Measurements from ENCODE around the gene UTP11. TPM values are rescaled to one million over a fixed set of nuclear protein-coding genes. Genes with fewer than 3 reads are reported as not detected.

The UTP11 gene
- total RNA-seq, 1 donor from 2014 or later = 55.9 TPM

DNA sequence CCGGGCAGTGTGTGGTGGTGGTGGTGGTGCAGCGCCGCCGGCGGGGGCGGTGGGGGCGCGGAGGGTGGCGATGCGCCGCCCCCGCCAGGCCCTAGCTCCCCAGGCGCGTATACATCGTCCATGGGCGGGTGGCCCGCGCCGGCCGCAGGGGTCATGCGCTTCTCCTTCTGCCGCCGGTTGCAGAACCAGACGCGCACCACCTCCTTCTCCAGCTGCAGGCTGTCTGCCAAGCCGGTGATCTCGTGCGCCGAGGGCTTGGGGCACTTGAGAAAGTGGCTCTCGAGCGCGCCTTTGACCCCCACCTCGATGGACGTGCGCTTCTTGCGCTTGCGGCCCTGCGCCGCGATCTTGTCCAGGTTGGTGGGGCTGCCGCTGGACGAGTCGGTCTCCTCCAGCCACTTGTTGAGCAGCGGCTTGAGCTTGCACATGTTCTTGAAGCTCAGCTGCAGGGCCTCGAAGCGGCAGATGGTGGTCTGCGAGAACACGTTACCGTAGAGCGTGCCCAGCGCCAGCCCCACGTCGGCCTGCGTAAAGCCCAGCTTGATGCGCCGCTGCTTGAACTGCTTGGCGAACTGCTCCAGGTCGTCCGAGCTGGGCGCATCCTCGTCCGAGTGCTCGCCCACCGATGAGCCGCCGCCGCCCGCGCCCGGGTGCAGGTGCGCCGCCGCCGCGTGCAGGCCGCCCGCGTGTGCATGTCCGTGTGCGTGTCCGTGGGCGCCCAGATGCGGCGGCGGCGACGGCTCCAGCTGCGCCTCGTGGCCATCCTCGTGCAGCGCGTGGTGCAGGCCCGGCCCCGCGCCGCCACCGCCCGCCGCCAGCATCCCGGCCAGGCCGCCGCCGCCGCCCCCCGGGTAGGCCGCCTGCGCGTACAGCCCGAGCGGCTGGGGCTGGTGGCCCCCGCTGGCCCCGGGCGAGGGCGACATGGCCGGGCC lies 33.1 kb downstream of the UTP11 start:
- no peak for DNase-seq (ENCODE audit: low read depth, low spot score)

DNA sequence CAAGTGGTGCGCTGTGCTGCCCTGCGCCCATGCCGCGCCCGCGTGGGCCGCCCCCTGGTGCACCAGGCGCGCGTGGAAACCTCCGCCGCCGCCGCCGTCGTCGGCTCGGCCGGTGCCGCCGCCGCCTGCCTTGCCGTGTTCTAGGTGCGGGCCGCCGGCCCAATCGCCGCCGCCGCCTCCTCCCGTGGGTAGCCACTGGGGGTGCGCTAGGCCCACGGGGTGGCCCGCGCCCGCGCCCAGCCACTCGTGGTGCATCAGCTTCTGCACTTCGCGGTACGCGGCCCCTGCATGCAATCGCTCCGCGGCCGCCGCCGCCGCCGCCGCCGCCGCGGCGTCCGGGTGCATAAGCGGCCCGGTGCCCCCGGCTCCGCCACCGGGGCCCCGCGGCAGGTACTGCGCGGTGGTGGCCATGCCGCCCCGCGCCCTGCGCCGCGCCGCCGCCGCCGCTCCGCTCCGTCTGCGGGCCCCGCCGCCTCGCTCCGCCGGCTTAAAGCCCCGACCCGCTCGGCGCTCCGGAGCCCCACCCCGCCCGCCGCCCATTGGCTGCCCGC lies 33.9 kb downstream of the UTP11 start, which contains the start of gene POU3F1:
TSS of gene POU3F1 (minus strand) at position 461 of the 551 bp plus-strand sequence. CDS start at position 411, 50 bp downstream.
- no peak for DNase-seq (ENCODE audit: low read depth, low spot score)

DNA sequence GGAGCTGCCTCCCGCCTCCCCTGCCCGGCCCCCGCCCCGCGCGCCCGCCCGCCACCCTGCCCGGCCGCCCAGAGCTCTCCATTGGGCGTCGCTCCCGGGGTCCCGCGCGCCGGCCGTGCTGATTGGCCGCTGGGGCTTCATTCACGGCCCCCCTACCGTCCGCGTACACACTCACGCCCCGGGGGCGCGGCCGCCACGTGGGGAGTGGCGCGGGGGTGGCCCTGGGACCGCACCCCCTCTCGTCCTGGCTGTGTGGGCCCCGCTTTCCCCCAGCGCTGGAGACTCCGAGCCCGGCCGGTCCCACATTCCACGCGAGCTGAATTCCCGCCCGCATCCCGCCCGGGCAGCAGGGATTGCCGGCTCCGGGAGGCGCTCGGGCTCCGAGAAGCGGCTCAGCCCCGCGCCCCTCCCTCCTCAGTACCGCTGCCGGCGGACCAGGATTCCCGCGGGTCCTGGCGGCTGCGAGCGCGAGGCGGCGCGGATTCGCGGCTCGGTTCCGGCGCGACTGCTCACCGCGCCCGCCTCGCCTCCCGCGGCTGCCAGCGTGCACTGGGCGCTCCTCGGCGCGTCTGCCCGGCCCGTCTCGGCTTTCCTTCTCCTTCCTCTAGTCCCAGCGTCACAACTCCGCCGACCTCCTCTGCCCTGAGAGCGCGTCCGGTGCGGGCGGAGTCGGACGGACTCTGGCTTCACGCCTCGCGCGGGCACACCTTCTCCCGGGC lies 34.5 kb downstream of the UTP11 start:
- DNase-seq (ENCODE audit: low read depth, low spot score) = peak; percentile 26

- no peak for DNase-seq (ENCODE audit: low read depth, low spot score)
Observed at GRCh38 chr1:38047603-38048141, 35.1 kb downstream of the UTP11 start.

DNA sequence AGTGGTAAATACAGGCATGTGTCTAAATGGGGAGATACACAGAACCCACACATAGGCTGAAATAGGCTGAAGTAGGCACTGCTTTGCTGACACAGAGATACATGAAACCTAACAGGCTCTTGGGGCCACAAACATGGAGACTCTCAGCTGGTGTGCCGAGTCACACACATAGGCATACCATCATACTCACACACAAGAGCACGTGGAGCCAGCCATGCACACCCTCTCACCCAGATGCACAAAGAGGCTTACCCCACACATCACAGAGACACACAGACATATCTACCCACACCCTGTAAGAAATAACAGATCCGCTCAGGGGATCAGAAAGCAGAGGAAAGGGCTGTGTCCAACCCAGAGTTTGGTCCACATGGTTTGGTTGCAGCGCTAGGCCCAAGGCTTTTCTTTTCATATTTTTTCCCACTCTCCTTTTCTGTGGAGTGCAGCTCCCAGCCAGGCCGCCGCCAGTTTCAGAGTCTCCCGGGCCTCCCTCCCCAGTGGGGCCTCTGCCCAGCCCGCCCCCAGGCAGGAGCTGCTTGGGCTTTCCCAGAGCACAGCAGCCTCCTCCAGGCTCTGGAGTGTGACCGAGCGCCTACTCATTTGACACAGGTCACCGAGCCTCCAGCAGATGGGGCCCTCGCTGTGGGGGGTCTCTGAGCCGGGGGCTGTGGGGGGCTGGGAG lies 38.0 kb downstream of the UTP11 start:
- DNase-seq (ENCODE audit: low read depth, low spot score) = no peak

GRCh38 chr1:38051079-38051543 lies 38.6 kb downstream of the UTP11 start:
- DNase-seq (ENCODE audit: low read depth, low spot score) = no peak

DNA sequence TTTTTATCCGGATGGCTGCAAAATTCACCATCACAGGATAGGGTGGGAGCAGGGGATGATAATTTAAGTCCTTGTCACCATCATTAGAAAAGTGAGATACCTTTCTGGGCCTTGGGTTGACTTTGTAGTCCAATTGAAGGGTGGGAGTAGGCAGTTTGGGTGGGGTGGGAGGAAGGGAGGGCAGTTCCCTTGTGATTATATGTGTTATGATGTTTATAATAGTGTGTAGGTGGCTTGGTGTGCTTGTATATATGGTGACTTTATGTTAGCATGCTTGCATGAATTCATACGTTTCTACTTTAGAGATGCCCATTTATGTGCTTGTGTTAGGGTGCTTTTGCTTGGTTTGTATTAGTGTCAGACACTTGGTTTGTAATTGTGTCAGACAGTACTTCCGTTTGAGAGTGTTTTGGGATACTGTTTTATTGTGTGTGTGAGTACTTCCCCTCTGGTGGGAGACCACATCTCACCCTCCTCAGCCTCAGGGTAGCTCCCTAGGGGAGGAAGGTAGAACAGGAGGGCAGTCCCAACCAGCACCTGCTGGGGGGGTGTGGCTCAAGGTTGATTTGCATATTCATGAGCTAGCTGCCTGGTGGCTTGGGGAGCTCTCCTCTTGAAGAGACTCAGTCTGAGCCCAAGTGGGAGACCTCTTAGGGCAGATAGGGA lies 40.3 kb downstream of the UTP11 start:
- DNase-seq (ENCODE audit: low read depth, low spot score) = no peak

- no peak for DNase-seq (ENCODE audit: low read depth, low spot score)
Observed at GRCh38 chr1:38053416-38054091, 41.0 kb downstream of the UTP11 start.

DNA sequence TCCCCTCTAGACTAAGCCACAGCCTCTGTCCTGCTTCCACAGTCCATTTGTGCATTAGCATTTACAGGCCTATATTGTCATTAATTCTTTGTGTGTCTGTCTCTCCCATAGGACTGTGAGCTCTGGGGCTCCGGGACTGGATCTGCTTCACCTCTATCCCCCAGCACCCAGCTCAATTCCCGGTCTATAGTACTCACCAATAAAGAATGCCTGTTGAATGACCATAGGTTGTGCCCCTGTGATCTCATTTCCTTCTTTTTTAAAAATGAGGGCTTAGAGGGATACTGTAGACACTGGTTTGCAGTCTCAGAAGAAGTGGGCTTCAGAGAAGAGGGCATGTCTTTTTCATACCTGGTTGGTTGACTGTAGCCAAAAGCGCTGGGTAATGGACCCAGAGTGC lies 42.9 kb downstream of the UTP11 start:
- DNase-seq (ENCODE audit: low read depth, low spot score) = no peak

DNA sequence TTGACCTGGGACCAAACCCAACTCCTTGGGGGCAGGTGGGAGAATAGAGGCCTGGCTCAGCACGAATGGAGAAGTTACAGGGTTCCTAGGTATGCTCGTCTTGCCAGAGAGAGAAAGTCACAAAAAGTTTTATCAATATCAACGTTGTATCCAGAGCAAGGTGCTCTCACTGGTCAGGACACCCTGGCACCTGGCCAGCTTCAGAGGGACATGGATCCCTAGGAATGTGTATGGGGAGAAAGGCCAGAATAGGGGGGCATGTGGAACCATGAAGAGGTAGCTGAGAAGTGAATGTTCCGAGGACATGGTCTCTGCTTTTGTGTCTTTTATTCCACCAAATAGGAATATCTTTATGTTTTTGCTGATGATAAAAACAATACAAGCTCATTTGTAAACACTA lies 43.4 kb downstream of the UTP11 start:
- DNase-seq (ENCODE audit: low read depth, low spot score) = no peak

GRCh38 chr1:38059635-38060250 lies 47.2 kb downstream of the UTP11 start:
- no peak for DNase-seq (ENCODE audit: low read depth, low spot score)

- DNase-seq (ENCODE audit: low read depth, low spot score) = no peak
Observed at GRCh38 chr1:38060498-38060897, 48.0 kb downstream of the UTP11 start.

DNA sequence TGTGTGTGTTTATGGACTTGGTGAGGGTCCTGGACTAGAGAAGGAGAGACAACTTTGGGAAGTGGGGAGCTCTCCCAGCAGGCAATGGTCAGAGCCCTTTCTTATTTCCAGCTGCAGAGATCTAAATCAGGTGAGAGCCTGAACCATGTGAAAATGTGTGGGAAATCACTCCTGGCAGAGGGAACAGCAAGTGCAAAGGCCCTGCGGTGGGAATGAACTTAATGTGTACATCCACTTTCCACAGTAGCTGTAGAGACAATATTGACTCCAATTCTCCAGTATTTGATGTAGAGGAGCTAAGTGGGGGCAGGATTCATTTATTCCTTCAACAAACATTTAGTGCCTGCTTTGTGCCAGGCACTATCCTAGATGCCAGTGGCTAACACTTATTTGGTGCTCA lies 48.8 kb downstream of the UTP11 start:
- no peak for DNase-seq (ENCODE audit: low read depth, low spot score)

- no peak for DNase-seq (ENCODE audit: low read depth, low spot score)
Observed at GRCh38 chr1:38061883-38062328, 49.4 kb downstream of the UTP11 start.

DNA sequence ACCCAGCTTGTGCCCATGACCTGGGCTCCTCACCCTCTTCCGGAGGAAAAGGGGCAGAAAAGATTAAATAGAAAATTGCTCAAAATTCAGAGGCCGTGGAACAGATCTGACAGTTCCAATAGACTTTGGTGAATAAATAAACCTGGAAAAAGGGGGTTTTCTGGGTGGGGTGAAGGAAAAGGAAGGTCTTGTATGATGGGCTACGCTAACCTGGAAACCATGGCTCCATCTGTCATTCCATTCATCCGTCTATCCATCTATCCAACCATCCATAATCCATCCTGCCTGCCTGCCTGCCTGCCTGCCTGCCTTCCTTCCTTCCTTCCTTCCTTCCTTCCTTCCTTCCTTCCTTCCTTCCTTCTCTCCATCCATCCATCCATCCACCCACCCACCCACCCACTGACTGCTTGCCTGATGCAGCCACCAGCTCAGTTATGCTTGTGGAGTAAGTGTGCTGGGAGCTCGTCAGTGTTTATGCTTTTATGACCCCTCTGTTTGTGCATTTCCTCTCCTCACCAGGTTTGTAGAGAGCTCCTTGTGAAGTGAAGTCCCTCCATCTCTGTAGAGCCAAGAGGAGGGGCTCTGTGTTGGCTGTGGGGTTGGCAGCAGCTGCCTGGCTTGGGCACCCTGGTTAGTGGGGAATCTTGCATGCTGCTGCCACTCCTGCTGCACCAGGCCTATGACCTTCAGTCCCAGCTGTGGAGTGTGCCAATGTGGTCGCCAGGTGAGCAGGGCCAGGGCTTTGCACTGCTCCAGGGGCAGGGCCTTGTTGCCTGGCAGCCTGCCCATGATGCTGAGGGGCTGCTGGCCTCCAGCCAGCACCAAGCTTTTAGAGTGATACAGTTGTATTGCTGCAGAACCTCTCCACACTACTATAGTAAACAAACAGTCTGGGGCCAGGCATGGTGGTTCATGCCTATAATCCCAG lies 50.1 kb downstream of the UTP11 start:
- no peak for DNase-seq (ENCODE audit: low read depth, low spot score)

GRCh38 chr1:38063616-38064015 lies 51.1 kb downstream of the UTP11 start:
- no peak for DNase-seq (ENCODE audit: low read depth, low spot score)

DNA sequence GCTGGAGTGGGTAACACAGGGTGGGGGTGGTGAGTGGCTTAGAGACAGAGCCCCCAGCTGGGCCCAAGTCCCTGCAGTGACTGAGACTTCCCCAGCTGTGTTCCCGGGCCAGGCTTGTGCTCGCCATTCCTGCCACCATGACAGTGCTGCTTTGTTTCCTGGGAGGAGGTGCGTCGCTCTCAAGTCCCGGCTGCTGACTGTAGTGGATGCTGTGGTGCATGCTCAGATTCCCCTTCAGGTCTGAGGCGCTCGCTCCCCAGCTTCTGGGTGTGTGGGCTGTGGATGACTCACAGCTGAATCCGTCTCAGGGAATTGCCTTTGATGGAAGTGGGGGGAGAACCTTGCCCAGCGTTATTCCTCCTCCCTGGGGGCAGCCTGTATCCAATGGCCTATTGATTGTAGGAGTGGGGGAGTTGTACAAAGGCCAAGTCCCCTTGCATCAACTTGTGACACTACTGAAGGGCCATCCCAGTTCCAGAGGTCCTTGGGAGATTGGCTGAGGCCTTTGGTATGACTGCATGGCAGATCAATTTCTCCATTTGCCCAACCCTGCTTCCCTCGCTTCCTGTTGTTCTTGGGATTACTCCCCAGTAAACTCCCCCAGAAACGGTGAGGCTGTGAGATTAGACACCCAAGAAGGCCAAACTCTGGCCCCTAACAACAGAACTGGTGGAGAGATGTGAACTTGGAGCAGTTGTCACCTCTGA lies 51.8 kb downstream of the UTP11 start:
- no peak for DNase-seq (ENCODE audit: low read depth, low spot score)

All from pulmonary artery endothelial cell (primary cell).